ENCODE data around the gene UNG.

The UNG gene

GRCh38 chr12:109092497-109093021 lies 4.8 kb upstream of the UNG start:
- DNase-seq, result no peak

- DNase-seq, result peak; percentile 73
Measured at GRCh38 chr12:109093022-109093918, 4.1 kb upstream of the UNG start, which contains the start of gene ALKBH2. ALKBH2 (minus strand) TSS chr12:109093472; CDS start chr12:109092786, 686 bp downstream.

- DNase-seq, result no peak
Measured at GRCh38 chr12:109097140-109097434, 310 bp upstream of the UNG start.

GRCh38 chr12:109098183-109098604 lies 797 bp downstream of the UNG start:
- peak; percentile 4 for DNase-seq

- no peak for DNase-seq
Measured at GRCh38 chr12:109098651-109099050, 1.3 kb downstream of the UNG start.

GRCh38 chr12:109099431-109100020 lies 2.1 kb downstream of the UNG start:
- DNase-seq, result no peak

- DNase-seq, result no peak
Measured at GRCh38 chr12:109100741-109101140, 3.3 kb downstream of the UNG start.

GRCh38 chr12:109102491-109102890 lies 5.1 kb downstream of the UNG start:
- DNase-seq, result no peak

GRCh38 chr12:109105176-109105575 lies 7.8 kb downstream of the UNG start:
- no peak for DNase-seq

- no peak for DNase-seq
Measured at GRCh38 chr12:109109746-109110350, 12.5 kb downstream of the UNG start.

GRCh38 chr12:109110988-109111495 lies 13.6 kb downstream of the UNG start:
- peak; percentile 51 for DNase-seq

- DNase-seq, result no peak
Measured at GRCh38 chr12:109112720-109113465, 15.5 kb downstream of the UNG start.

GRCh38 chr12:109113661-109114321 lies 16.4 kb downstream of the UNG start:
- DNase-seq, result no peak

GRCh38 chr12:109114644-109115043 lies 17.2 kb downstream of the UNG start:
- no peak for DNase-seq

GRCh38 chr12:109115404-109115757 lies 18.0 kb downstream of the UNG start:
- DNase-seq, result no peak

GRCh38 chr12:109115758-109116610 lies 18.6 kb downstream of the UNG start, which contains the start of gene ACACB:
ACACB (plus strand) TSS chr12:109116587; CDS start chr12:109139406, 22,819 bp downstream.
- DNase-seq, result no peak

- no peak for DNase-seq
Measured at GRCh38 chr12:109116611-109116949, 19.2 kb downstream of the UNG start.

GRCh38 chr12:109120095-109120494 lies 22.7 kb downstream of the UNG start:
- no peak for DNase-seq

GRCh38 chr12:109120557-109120956 lies 23.2 kb downstream of the UNG start:
- DNase-seq, result no peak

- DNase-seq, result no peak
Measured at GRCh38 chr12:109121346-109121880, 24.0 kb downstream of the UNG start.

Data from NCI-H2029 treated with DMSO at 0.1 percent for 48 hours (cell line).